NB4 (cell line): ENCODE measurements around the gene TIAM2.

Source experiments
- CTCF ChIP-seq: IDR thresholded peaks from one replicate; pipeline ENCODE4 v1.5.1; 2012; ENCODE audit warnings: low read depth, low read length
- MAX ChIP-seq: IDR thresholded peaks from 2 replicates; pipeline ENCODE4 v1.6.1; 2011; ENCODE audit warnings: low read depth, low read length
- MYC ChIP-seq: IDR thresholded peaks from 2 replicates; pipeline ENCODE4 v1.6.1; 2011; ENCODE audit warnings: low read depth, low read length
- POLR2A ChIP-seq: IDR thresholded peaks from 2 replicates; pipeline ENCODE4 v1.6.1; 2011; ENCODE audit warnings: mild to moderate bottlenecking; ENCODE audit not compliant: insufficient read length; ENCODE audit errors: extremely low read depth

- TF ChIP-seq CTCF (no peak), POLR2A (no peak), MYC (no peak), MAX (no peak)
Observed at GRCh38 chr6:155117785-155118184, 122.7 kb downstream of the TIAM2 start.
